ENCODE data around the gene HLA-DOA.

The HLA-DOA gene

DNA sequence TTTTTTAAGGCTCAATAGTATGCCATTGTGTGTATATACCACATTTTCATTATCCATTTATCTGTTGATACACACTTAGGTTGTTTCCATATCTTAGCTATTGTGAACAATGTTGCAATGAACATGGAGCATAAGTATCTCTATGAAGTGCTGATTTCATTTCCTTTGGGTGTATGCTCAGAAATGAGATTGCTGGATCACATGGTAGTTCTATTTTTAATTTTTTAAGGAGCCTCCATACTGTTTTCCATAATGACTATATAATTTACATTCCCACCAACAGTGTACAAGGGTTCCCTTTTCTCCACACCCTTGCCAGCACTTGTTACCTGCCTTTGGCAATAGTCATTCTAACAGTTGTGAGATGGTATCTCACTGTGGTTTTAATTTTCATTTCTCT, 15.1 kb upstream of the HLA-DOA start:
- no peak overlapping the region for H3K4me3 ChIP-seq (ENCODE audit: low read length)
- DNase-seq (ENCODE audit: low read depth), result no peak
- TF ChIP-seq, protein P1, sequence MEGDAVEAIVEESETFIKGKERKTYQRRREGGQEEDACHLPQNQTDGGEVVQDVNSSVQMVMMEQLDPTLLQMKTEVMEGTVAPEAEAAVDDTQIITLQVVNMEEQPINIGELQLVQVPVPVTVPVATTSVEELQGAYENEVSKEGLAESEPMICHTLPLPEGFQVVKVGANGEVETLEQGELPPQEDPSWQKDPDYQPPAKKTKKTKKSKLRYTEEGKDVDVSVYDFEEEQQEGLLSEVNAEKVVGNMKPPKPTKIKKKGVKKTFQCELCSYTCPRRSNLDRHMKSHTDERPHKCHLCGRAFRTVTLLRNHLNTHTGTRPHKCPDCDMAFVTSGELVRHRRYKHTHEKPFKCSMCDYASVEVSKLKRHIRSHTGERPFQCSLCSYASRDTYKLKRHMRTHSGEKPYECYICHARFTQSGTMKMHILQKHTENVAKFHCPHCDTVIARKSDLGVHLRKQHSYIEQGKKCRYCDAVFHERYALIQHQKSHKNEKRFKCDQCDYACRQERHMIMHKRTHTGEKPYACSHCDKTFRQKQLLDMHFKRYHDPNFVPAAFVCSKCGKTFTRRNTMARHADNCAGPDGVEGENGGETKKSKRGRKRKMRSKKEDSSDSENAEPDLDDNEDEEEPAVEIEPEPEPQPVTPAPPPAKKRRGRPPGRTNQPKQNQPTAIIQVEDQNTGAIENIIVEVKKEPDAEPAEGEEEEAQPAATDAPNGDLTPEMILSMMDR (IDR thresholded peaks at IDR 0.05; ENCODE audit: insufficient read depth, low read depth, low read length, missing control alignments), result no peak

DNA sequence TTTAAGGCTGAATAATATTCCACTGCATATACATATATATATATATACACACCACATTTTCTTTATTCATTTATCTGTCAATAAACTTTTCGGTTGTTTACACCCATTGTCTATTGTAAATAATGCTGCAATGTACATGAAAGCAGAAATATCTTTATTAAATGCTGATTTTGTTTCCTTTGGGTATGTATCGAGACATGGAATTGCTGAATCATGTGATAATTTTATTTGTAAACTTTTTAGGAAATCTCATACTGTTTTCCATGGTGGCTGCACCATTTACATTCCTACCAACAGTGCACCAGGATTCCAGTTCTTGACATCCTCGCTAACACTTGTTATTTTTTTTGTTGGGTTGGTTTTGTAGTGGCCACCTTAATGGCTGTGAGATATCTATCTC, 14.1 kb upstream of the HLA-DOA start:
- TF ChIP-seq, protein P1 (IDR thresholded peaks at IDR 0.05; ENCODE audit: insufficient read depth, low read depth, low read length, missing control alignments), result no peak
- no peak for DNase-seq (ENCODE audit: low read depth)
- H3K4me3 ChIP-seq (ENCODE audit: low read length), result no peak overlapping the region

DNA sequence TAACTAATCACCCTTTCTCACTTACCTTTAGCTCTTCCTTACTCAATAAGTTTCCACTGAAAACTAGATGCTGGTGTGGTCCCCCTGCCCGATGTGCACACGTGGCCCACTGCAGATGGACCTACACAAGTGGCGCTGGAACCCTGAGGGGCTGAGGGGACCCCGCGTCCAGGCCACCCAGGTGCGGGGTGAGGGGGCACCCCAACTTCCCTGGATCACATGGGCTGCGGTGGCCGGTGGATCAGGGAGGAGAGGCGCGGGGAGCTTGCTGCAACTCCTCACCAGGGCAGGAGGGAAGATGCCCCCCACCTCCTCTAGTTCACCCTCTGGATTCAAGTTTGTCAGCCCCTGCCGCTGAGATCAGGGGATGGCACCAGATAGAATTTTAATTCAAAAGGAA, 12.5 kb upstream of the HLA-DOA start:
- H3K4me3 ChIP-seq (ENCODE audit: low read length), result no peak overlapping the region
- no peak for DNase-seq (ENCODE audit: low read depth)
- TF ChIP-seq, protein P1 (IDR thresholded peaks at IDR 0.05; ENCODE audit: insufficient read depth, low read depth, low read length, missing control alignments), result no peak

DNA sequence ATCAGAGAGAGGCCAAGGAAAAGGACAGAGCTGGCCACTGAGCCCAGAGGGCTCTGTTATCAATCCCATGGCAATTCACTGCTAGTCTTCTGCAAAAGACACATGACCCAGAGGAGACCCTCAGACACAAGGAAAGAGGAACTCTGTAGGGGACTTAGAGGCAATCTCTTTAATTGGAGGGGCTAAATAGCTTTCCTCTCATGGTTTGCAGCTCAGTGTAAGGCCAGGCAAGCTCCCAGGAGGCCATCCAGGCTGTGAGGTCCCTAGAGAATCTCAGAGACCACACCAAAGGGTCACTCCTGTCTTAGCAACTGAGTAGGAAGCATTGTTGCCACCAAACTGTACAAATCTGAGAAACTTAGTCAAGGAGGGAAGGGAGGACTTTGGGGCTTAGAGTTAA, 10.0 kb upstream of the HLA-DOA start:
- no peak overlapping the region for H3K4me3 ChIP-seq (ENCODE audit: low read length)
- no peak for DNase-seq (ENCODE audit: low read depth)
- TF ChIP-seq, protein P1 (IDR thresholded peaks at IDR 0.05; ENCODE audit: insufficient read depth, low read depth, low read length, missing control alignments), result no peak

DNA sequence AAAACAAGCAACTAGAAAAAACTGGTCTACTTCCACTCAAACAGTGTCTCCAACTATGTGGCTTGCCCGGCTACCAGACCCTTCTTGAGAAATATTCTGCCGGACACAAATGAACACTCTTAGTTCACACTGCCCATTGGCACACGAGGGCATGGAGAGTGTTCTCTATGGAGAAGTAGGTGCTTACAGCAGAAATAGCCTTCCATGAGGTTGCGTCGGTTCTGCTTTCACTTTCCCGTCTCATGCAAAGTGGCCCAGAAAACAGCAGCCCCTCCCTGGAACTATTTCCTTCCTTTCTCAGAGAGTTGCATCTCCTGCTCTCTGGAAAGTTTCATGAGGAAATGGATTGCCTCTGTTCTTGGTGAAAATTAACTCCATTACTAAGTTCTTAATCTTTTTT, 9.5 kb upstream of the HLA-DOA start:
- peak; percentile 10 for DNase-seq (ENCODE audit: low read depth)
- no peak overlapping the region for H3K4me3 ChIP-seq (ENCODE audit: low read length)
- TF ChIP-seq, protein P1 (IDR thresholded peaks at IDR 0.05; ENCODE audit: insufficient read depth, low read depth, low read length, missing control alignments), result no peak

DNA sequence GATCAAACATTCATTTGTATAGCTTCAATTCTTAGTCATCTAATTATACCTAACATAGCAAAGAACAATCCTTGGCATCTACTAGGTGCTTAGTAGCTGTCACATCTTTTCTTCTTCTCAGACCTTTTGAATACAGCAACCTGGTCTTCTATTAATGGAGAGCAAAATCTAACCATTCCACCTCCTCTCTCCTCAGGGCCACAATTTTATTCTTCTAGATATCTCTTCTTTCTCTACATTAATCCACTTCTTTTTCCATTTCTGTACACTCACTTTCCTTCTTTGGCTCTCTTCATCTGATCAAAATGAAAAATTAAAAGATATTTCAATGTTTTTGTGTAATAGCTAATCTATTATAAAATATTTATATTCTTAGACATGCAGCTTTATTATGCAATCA, 9.0 kb upstream of the HLA-DOA start:
- no peak overlapping the region for H3K4me3 ChIP-seq (ENCODE audit: low read length)
- no peak for DNase-seq (ENCODE audit: low read depth)
- TF ChIP-seq, protein P1 (IDR thresholded peaks at IDR 0.05; ENCODE audit: insufficient read depth, low read depth, low read length, missing control alignments), result no peak

DNA sequence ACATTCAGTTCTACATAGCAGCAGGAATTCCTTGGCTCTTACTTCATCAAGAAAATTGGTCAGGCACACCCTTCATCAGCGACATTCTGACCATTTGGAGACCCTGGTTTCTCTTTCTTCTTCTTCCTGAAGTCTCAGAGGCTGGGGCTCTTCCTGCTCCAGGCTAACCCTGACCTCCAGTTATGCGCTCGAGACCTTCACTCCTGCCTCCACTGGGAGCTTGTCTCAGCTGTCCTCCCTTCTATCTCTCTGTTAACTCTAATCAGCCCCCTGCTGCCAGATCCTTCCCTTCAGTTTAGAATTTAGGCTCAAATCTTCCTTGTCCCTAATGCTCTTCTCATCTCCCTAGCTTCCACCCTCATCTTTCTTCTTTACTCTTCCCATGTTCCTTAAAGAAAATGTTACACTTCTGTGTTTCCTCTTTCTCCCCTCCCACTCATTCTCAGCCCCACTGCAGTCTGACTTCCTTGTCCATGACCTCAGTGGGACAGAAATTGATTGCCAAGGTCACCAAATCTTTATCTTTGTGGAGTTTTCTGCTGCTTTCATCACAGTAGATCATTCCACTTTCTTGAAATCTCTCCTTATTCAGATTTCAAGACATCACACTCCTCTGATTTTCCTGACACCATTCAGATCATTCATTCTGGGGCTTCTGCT, 8.4 kb upstream of the HLA-DOA start:
- TF ChIP-seq, protein P1 (IDR thresholded peaks at IDR 0.05; ENCODE audit: insufficient read depth, low read depth, low read length, missing control alignments), result no peak
- no peak for DNase-seq (ENCODE audit: low read depth)
- no peak overlapping the region for H3K4me3 ChIP-seq (ENCODE audit: low read length)
